ENCODE measurements around the gene CLCA2. TPM values are rescaled to one million over a fixed set of nuclear protein-coding genes. Genes with fewer than 3 reads are reported as not detected.

Gene CLCA2
- total RNA-seq (2021) (not detected in 2 replicates), Bru-seq, nascent RNA (percentile 14 among the genes with signal in this experiment), BruChase-seq, experiment 1, labeled RNA remaining after a 2-hour chase (percentile 3 among the genes with signal in this experiment), BruChase-seq, experiment 2, labeled RNA remaining after a 6-hour chase (percentile 9 among the genes with signal in this experiment)
- long read RNA-seq: 0 reads

- no peak for DNase-seq (ENCODE audit: low spot score)
- intact Hi-C loops (cut with micrococcal nuclease; ENCODE audit: unreplicated experiment): loop anchor here (5.0 kb wide), 1 partner anchor 83 kb away; no protein-coding TSS in a partner anchor
- POLR2A ChIA-PET (ENCODE audit: low non-redundant PET): no interaction called here
Measured at GRCh38 chr1:86423873-86424272, at the start of gene CLCA2. CLCA2 (plus strand) TSS chr1:86424171; CDS start chr1:86424248, 77 bp downstream.

DNA sequence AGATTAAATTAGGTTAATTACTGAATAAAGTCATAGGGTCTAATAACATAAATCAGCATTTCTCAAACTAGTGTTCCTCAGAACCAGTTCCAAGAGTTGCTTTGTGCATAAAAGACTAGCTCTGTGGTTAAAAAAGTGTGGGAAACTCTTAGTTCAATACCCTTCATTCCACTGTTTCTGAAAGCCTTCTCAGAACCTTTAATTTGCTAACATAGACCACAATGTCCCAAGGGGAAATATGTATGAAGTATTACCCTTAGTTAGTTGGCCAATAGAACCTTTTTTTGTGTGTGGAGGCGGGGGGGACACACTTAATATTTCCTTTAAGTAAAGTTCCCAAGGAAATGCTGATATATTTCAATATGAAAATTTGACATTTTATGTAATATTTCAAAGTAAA lies 48.3 kb upstream of the CLCA2 start:
- ChIA-PET POLR2A (ENCODE audit: low non-redundant PET) (no interaction called here), CTCF (no interaction called here)
- no peak overlapping the region for H3K27ac ChIP-seq (ENCODE audit: low read depth, low read length, poor library complexity, severe bottlenecking)
- peaks cover 4% of the 10 kb centered on the region for H3K36me3 ChIP-seq (ENCODE audit: insufficient read depth, low read length, poor library complexity, severe bottlenecking)
- H3K27me3 ChIP-seq (replicated peaks; ENCODE audit: insufficient read depth, low read depth, low read length, poor library complexity): no peaks in the 10 kb centered on the region
- no peak for DNase-seq (ENCODE audit: low spot score)
- peaks cover 16% of the 10 kb centered on the region for H3K9me3 ChIP-seq (ENCODE audit: low read depth, low read length, poor library complexity, severe bottlenecking)
- no peaks in the 10 kb centered on the region for H3K4me1 ChIP-seq (ENCODE audit: insufficient read depth, low read length, poor library complexity, severe bottlenecking)
- no peak overlapping the region for H3K4me3 ChIP-seq (ENCODE audit: low read depth, low read length, poor library complexity, severe bottlenecking)
- intact Hi-C loops (cut with micrococcal nuclease; ENCODE audit: unreplicated experiment): no loop called here
- TF ChIP-seq CTCF (conservative IDR thresholded peaks at IDR 0.05; ENCODE audit: low read depth, low read length) (no peak), EZH2 (IDR thresholded peaks at IDR 0.05; ENCODE audit: borderline replicate concordance, low read depth, low read length, poor library complexity, severe bottlenecking) (no peak)
- BruUV-seq (replicated peaks): no TSS peak

More at GRCh38 chr1:86423873-86424272, at the start of gene CLCA2:
- Histone ChIP-seq H3K27ac (ENCODE audit: low read depth, low read length, poor library complexity, severe bottlenecking) (no peak within 1 kb of the TSS), H3K4me3 (ENCODE audit: low read depth, low read length, poor library complexity, severe bottlenecking) (no peak within 1 kb of the TSS), H3K4me1 (ENCODE audit: insufficient read depth, low read length, poor library complexity, severe bottlenecking) (no peaks in the 10 kb centered on the region), H3K27me3 (replicated peaks; ENCODE audit: insufficient read depth, low read depth, low read length, poor library complexity) (no peaks in the 10 kb centered on the region), H3K9me3 (ENCODE audit: low read depth, low read length, poor library complexity, severe bottlenecking) (no peaks in the 10 kb centered on the region), H3K36me3 (ENCODE audit: insufficient read depth, low read length, poor library complexity, severe bottlenecking) (no peaks in the 10 kb centered on the region)
- TF ChIP-seq EZH2 (IDR thresholded peaks at IDR 0.05; ENCODE audit: borderline replicate concordance, low read depth, low read length, poor library complexity, severe bottlenecking): no peak
- CTCF ChIA-PET: no interaction called here
- no TSS peak for BruUV-seq (replicated peaks)

DNA sequence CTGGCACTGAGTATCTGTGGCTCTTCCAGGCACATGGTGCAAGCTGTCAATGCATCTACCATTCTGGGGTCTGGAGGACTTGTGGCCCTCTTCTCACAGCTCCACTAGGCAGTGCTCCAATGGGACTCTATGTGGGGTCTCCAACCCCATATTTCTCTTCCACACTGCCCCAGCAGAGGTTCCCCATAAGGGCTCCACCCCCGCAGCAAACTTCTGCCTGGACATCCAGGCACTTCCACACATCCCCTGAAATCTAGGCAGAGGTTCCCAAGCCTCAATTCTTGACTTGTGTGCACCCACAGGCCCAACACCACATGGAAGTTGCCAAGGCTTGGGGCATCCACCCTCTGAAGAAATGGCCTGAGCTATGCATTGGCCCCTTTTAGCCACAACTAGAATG lies 46.6 kb upstream of the CLCA2 start:
- peaks cover 16% of the 10 kb centered on the region for H3K9me3 ChIP-seq (ENCODE audit: low read depth, low read length, poor library complexity, severe bottlenecking)
- CTCF ChIA-PET: no interaction called here
- DNase-seq (ENCODE audit: low spot score): no peak
- TF ChIP-seq CTCF (conservative IDR thresholded peaks at IDR 0.05; ENCODE audit: low read depth, low read length) (no peak), EZH2 (IDR thresholded peaks at IDR 0.05; ENCODE audit: borderline replicate concordance, low read depth, low read length, poor library complexity, severe bottlenecking) (no peak)
- intact Hi-C loops (cut with micrococcal nuclease; ENCODE audit: unreplicated experiment): no loop called here
- BruUV-seq (replicated peaks): no TSS peak
- POLR2A ChIA-PET (ENCODE audit: low non-redundant PET): no interaction called here
- H3K4me3 ChIP-seq (ENCODE audit: low read depth, low read length, poor library complexity, severe bottlenecking): no peak overlapping the region
- H3K27ac ChIP-seq (ENCODE audit: low read depth, low read length, poor library complexity, severe bottlenecking): no peak overlapping the region
- H3K36me3 ChIP-seq (ENCODE audit: insufficient read depth, low read length, poor library complexity, severe bottlenecking): peaks cover 4% of the 10 kb centered on the region
- no peaks in the 10 kb centered on the region for H3K27me3 ChIP-seq (replicated peaks; ENCODE audit: insufficient read depth, low read depth, low read length, poor library complexity)
- H3K4me1 ChIP-seq (ENCODE audit: insufficient read depth, low read length, poor library complexity, severe bottlenecking): no peaks in the 10 kb centered on the region

GRCh38 chr1:86378813-86379212 lies 45.2 kb upstream of the CLCA2 start:
- H3K4me1 ChIP-seq (ENCODE audit: insufficient read depth, low read length, poor library complexity, severe bottlenecking): no peaks in the 10 kb centered on the region
- intact Hi-C loops (cut with micrococcal nuclease; ENCODE audit: unreplicated experiment): no loop called here
- no peaks in the 10 kb centered on the region for H3K27me3 ChIP-seq (replicated peaks; ENCODE audit: insufficient read depth, low read depth, low read length, poor library complexity)
- H3K27ac ChIP-seq (ENCODE audit: low read depth, low read length, poor library complexity, severe bottlenecking): no peak overlapping the region
- BruUV-seq (replicated peaks): no TSS peak
- H3K4me3 ChIP-seq (ENCODE audit: low read depth, low read length, poor library complexity, severe bottlenecking): no peak overlapping the region
- TF ChIP-seq EZH2 (IDR thresholded peaks at IDR 0.05; ENCODE audit: borderline replicate concordance, low read depth, low read length, poor library complexity, severe bottlenecking): no peak
- TF ChIP-seq CTCF (conservative IDR thresholded peaks at IDR 0.05; ENCODE audit: low read depth, low read length): no peak
- no peak for DNase-seq (ENCODE audit: low spot score)
- H3K9me3 ChIP-seq (ENCODE audit: low read depth, low read length, poor library complexity, severe bottlenecking): peaks cover 16% of the 10 kb centered on the region
- ChIA-PET CTCF (no interaction called here), POLR2A (ENCODE audit: low non-redundant PET) (no interaction called here)
- peaks cover 4% of the 10 kb centered on the region for H3K36me3 ChIP-seq (ENCODE audit: insufficient read depth, low read length, poor library complexity, severe bottlenecking)

Measured in A673 (cell line).